Activated CD4-positive, alpha-beta T cell treated with anti-CD3 and anti-CD28 coated beads, Interleukin-2, amount 10 ng/mL, durations not matched to agents 24 days and 14 days (primary cell): ENCODE results near the gene BEAN1. TPM values are rescaled to one million over a fixed set of nuclear protein-coding genes. Genes with fewer than 3 reads are reported as not detected.

Experiments used
- DNase-seq: peaks from one replicate; pipeline ENCODE4 v3.0.0; 2022
- H3K27ac Mint-ChIP-seq: one replicate; pipeline ENCODE4 v1.8.0; 2022; ENCODE audit warnings: mild to moderate bottlenecking, mixed read lengths
- H3K27me3 Mint-ChIP-seq: one replicate; pipeline ENCODE4 v1.8.0; 2022; ENCODE audit warnings: mixed read lengths
- H3K36me3 Mint-ChIP-seq: one replicate; pipeline ENCODE4 v1.8.0; 2022; ENCODE audit warnings: low read depth, mild to moderate bottlenecking, mixed read lengths
- H3K4me1 Mint-ChIP-seq: one replicate; pipeline ENCODE4 v1.8.0; 2021; ENCODE audit warnings: mixed read lengths
- H3K4me3 Mint-ChIP-seq: one replicate; pipeline ENCODE4 v1.8.0; 2022; ENCODE audit warnings: mild to moderate bottlenecking, moderate library complexity, mixed read lengths
- H3K9me3 Mint-ChIP-seq: one replicate; pipeline ENCODE4 v1.8.0; 2021; ENCODE audit warnings: mixed read lengths
- intact Hi-C: fragments of 100-400 bp; cut with micrococcal nuclease; formaldehyde crosslinking; loops from one replicate; pipeline ENCODE4 v1.15.1; 2023
- total RNA-seq: library from RNA; stranded (reverse); gene quantifications from 2 replicates; pipeline ENCODE4 v1.2.3, GENCODE V29; 2022

BEAN1 gene
- total RNA-seq: not detected in 2 replicates

GRCh38 chr16:66427036-66427860 is at the start of gene BEAN1:
BEAN1 (plus strand) TSS chr16:66427295; CDS start chr16:66437677, 10,382 bp downstream.
- Mint-ChIP-seq H3K27ac (no peak within 1 kb of the TSS), H3K27me3 (peaks cover 75% of the 10 kb centered on the region), H3K4me3 (peak within 1 kb of the TSS; percentile 15), H3K36me3 (no peaks in the 10 kb centered on the region), H3K4me1 (peaks cover 2% of the 10 kb centered on the region), H3K9me3 (no peaks in the 10 kb centered on the region)
- intact Hi-C loops: no loop called here
- no peak for DNase-seq

GRCh38 chr16:66377324-66377723 is 49.8 kb upstream of the BEAN1 start:
- DNase-seq: no peak
- no peaks in the 10 kb centered on the region for H3K27me3 Mint-ChIP-seq
- H3K4me1 Mint-ChIP-seq: no peaks in the 10 kb centered on the region
- H3K9me3 Mint-ChIP-seq: peaks cover 9% of the 10 kb centered on the region
- intact Hi-C loops: no loop called here
- no peak overlapping the region for H3K4me3 Mint-ChIP-seq
- no peaks in the 10 kb centered on the region for H3K36me3 Mint-ChIP-seq
- no peak overlapping the region for H3K27ac Mint-ChIP-seq

DNA sequence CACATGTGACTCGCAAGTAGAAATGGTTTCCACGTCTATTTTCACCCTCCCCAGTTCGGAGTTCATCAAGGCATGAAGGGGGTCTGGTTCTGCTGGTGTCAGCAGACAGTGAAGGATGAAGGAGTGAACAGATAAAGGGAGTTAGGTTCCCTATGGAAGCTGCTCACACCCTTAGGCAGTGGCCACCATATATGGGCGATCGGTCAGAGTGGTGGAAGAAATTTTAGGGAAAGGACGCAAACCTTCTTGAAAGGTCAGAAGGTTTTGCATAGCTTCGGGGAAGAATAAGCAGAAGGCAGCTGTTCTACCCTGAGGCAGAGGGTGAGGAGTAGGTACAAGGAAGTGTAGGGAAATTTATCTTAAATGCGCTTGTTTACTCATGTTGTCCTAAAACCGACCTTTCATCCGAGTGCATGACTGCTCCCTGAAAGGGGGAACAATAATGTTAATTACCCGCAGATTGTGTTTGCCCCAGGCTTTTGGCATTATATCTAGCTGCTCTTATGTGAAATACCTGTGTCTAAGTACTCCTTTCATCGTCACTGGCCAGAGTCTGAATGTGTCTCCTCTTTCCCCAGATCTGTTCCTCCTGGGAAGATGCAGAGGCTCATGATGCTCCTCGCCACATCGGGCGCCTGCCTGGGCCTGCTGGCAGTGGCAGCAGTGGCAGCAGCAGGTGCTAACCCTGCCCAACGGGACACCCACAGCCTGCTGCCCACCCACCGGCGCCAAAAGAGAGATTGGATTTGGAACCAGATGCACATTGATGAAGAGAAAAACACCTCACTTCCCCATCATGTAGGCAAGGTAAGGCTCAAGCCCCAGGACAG is 48.1 kb upstream of the BEAN1 start:
- Mint-ChIP-seq H3K4me1 (no peaks in the 10 kb centered on the region), H3K9me3 (peaks cover 9% of the 10 kb centered on the region), H3K36me3 (no peaks in the 10 kb centered on the region), H3K4me3 (no peak overlapping the region), H3K27me3 (no peaks in the 10 kb centered on the region), H3K27ac (no peak overlapping the region)
- no peak for DNase-seq
- intact Hi-C loops: no loop called here

GRCh38 chr16:66379571-66379941 is 47.5 kb upstream of the BEAN1 start:
- H3K36me3 Mint-ChIP-seq: no peaks in the 10 kb centered on the region
- intact Hi-C loops: no loop called here

GRCh38 chr16:66380421-66380820 is 46.7 kb upstream of the BEAN1 start:
- intact Hi-C loops: no loop called here
- Mint-ChIP-seq H3K27me3 (no peaks in the 10 kb centered on the region), H3K4me3 (no peak overlapping the region), H3K27ac (no peak overlapping the region), H3K4me1 (no peaks in the 10 kb centered on the region), H3K36me3 (no peaks in the 10 kb centered on the region), H3K9me3 (peaks cover 9% of the 10 kb centered on the region)
- no peak for DNase-seq

More at GRCh38 chr16:66379571-66379941, 47.5 kb upstream of the BEAN1 start:
- H3K4me1 Mint-ChIP-seq: no peaks in the 10 kb centered on the region
- DNase-seq: no peak
- peaks cover 9% of the 10 kb centered on the region for H3K9me3 Mint-ChIP-seq
- no peaks in the 10 kb centered on the region for H3K27me3 Mint-ChIP-seq
- no peak overlapping the region for H3K27ac Mint-ChIP-seq
- H3K4me3 Mint-ChIP-seq: no peak overlapping the region

DNA sequence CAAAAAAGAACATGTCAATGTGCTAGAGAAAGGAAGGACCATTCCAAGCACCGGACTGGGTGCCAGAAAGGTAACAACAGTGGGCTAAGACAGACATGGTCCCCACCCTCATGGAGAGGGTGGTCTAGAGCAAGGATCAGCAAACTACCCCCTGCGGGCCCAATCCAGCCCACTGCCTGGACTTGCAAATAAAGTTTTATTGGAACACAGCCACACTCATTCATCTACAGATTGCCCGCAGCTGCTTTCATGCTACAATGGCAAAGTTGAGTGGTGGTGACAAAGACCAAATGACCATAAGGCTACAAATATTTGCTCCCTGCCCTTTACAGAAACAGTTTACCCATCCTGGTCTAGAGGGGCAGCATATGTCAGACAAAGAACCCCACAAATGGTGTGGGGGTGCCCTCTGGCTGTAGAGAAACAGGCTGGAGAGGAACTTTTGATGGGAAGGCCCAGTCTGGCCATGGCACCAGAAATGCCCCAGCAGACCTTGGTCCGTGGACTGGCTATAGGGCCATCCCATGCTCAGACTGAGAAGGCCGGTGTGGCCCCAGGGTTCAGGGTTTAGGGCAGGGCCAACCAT is 45.4 kb upstream of the BEAN1 start:
- no peak for DNase-seq
- no peak overlapping the region for H3K27ac Mint-ChIP-seq
- no peak overlapping the region for H3K4me3 Mint-ChIP-seq
- peaks cover 9% of the 10 kb centered on the region for H3K9me3 Mint-ChIP-seq
- intact Hi-C loops: no loop called here
- no peaks in the 10 kb centered on the region for H3K36me3 Mint-ChIP-seq
- H3K27me3 Mint-ChIP-seq: no peaks in the 10 kb centered on the region
- no peaks in the 10 kb centered on the region for H3K4me1 Mint-ChIP-seq

DNA sequence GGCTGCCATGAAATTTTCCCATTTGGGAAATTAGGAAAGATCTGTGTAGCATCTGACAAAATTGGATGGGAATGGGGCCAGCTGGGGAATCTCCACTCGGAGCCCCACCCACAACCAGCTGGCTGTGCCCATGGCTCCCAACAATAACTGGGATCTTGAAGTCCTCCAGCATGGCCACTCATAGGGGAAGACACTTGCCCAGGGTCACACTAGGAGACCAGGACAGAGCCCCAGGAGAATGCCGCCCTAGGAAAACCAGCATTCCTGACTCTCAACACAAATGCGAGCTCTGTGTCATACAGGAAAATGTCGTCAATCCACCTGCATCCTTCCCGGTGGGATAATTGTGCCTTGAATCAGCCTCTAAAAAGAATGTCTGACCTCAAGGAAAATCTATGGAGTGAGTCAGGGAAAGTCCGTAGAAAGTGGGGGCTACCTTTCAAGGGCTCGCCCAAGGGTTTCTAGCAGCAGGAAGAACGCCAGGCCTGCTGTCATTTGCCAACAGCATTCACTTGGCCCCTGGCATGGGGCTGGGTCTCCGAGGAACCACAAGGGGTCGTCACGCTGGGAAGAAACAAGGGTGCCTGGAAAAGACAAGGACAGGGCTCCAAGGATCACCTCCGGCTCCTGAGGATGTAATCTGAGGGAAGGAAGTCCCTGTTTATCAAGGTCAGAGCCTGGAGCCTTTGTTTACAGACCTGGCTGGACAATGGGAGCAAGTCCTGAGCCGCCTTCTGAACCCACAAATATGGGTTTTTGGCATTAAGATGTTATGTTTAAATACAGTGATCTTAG is 44.7 kb upstream of the BEAN1 start:
- Mint-ChIP-seq H3K27me3 (no peaks in the 10 kb centered on the region), H3K36me3 (no peaks in the 10 kb centered on the region), H3K27ac (no peak overlapping the region), H3K4me1 (no peaks in the 10 kb centered on the region), H3K4me3 (no peak overlapping the region), H3K9me3 (peaks cover 9% of the 10 kb centered on the region)
- intact Hi-C loops: no loop called here
- DNase-seq: no peak

DNA sequence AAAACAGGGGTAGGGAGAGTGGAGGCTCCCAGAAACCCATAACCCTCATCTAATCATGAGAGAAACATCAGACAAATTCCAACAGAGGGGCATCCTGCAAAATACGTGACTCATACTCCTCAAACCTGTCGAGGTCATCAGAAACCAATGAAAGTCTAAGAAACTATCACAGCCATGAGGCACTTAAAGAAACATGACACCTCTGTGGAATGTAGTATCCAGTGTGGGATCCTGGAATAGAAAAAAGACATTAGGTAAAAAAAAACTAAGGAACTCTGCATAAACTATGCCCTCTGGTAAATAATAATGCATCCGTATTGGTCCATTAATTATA is 44.2 kb upstream of the BEAN1 start:
- intact Hi-C loops: no loop called here
- no peaks in the 10 kb centered on the region for H3K27me3 Mint-ChIP-seq

DNA sequence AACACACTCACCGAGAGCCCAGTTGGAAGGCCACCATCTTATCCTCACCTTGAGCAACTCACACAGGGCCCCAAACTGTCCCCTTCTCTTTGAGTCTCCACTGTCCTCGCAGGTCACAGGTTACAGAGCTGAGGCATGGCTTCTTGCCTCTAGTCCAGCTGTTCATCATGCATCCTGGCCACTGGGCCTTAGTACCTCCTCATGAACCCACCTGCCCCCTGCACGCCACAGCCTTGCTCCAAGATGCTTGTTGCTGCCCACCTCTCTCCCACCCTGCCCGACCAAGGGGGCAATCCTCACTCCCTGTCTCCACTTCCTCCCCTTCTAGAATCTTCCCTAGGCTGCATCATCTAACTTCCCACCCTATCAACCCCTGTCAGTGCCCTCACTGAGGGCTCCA is 43.5 kb upstream of the BEAN1 start:
- H3K27ac Mint-ChIP-seq: no peak overlapping the region

More for the DNA sequence above, 44.2 kb upstream of the BEAN1 start:
- H3K4me1 Mint-ChIP-seq: no peaks in the 10 kb centered on the region
- no peak overlapping the region for H3K27ac Mint-ChIP-seq
- H3K9me3 Mint-ChIP-seq: peaks cover 9% of the 10 kb centered on the region
- no peak for DNase-seq
- no peaks in the 10 kb centered on the region for H3K36me3 Mint-ChIP-seq
- H3K4me3 Mint-ChIP-seq: no peak overlapping the region

GRCh38 chr16:66385415-66385814 is 41.7 kb upstream of the BEAN1 start:
- Mint-ChIP-seq H3K4me3 (no peak overlapping the region), H3K4me1 (no peaks in the 10 kb centered on the region), H3K36me3 (no peaks in the 10 kb centered on the region), H3K27me3 (no peaks in the 10 kb centered on the region), H3K9me3 (peaks cover 3% of the 10 kb centered on the region), H3K27ac (no peak overlapping the region)
- DNase-seq: no peak
- intact Hi-C loops: no loop called here

More for the DNA sequence above, 43.5 kb upstream of the BEAN1 start:
- Mint-ChIP-seq H3K9me3 (peaks cover 9% of the 10 kb centered on the region), H3K27me3 (no peaks in the 10 kb centered on the region), H3K4me1 (no peaks in the 10 kb centered on the region), H3K36me3 (no peaks in the 10 kb centered on the region), H3K4me3 (no peak overlapping the region)
- intact Hi-C loops: no loop called here
- no peak for DNase-seq

- Mint-ChIP-seq H3K27me3 (no peaks in the 10 kb centered on the region), H3K27ac (no peak overlapping the region), H3K4me1 (no peaks in the 10 kb centered on the region), H3K36me3 (no peaks in the 10 kb centered on the region), H3K9me3 (no peaks in the 10 kb centered on the region), H3K4me3 (no peak overlapping the region)
- intact Hi-C loops: no loop called here
- no peak for DNase-seq
These were observed 40.2 kb upstream of the BEAN1 start for GRCh38 chr16:66386629-66387622.

GRCh38 chr16:66387817-66388332 is 39.2 kb upstream of the BEAN1 start:
- Mint-ChIP-seq H3K4me3 (no peak overlapping the region), H3K9me3 (no peaks in the 10 kb centered on the region), H3K27ac (no peak overlapping the region), H3K36me3 (no peaks in the 10 kb centered on the region), H3K4me1 (no peaks in the 10 kb centered on the region), H3K27me3 (no peaks in the 10 kb centered on the region)
- intact Hi-C loops: no loop called here
- no peak for DNase-seq
